Endodermal cell (in vitro differentiated cells): ENCODE results near the gene NKX2-2. TPM values are rescaled to one million over a fixed set of nuclear protein-coding genes. Genes with fewer than 3 reads are reported as not detected.

Experiments used
- DNase-seq: peaks from one replicate; pipeline ENCODE4 v3.0.0-alpha.2; 2017
- H3K27ac ChIP-seq: 2 replicates; pipeline ENCODE4 v1.5.1; 2013; ENCODE audit warnings: mild to moderate bottlenecking, low read depth, low read length, moderate library complexity
- H3K27me3 ChIP-seq: 2 replicates; pipeline ENCODE4 v1.6.1; 2013; ENCODE audit warnings: mild to moderate bottlenecking, low read length, moderate library complexity; ENCODE audit not compliant: insufficient read depth, control insufficient read depth, poor library complexity, severe bottlenecking
- H3K36me3 ChIP-seq: 2 replicates; pipeline ENCODE4 v1.7.0; 2013; ENCODE audit warnings: mild to moderate bottlenecking, low read length, moderate library complexity; ENCODE audit not compliant: control insufficient read depth, insufficient read depth
- H3K4me1 ChIP-seq: one replicate; pipeline ENCODE4 v1.7.0; 2013; ENCODE audit warnings: low read length; ENCODE audit not compliant: control insufficient read depth, insufficient read depth
- H3K4me3 ChIP-seq: 2 replicates; pipeline ENCODE4 v1.5.1; 2013; ENCODE audit warnings: mild to moderate bottlenecking, low read length, moderate library complexity
- H3K9ac ChIP-seq: 2 replicates; pipeline ENCODE4 v1.6.1; 2013; ENCODE audit warnings: mild to moderate bottlenecking, low read length, moderate library complexity; ENCODE audit not compliant: poor library complexity, severe bottlenecking; ENCODE audit errors: extremely low read depth
- H3K9me3 ChIP-seq: 2 replicates; pipeline ENCODE4 v1.6.1; 2013; ENCODE audit warnings: mild to moderate bottlenecking, low read length, moderate library complexity; ENCODE audit not compliant: control insufficient read depth
- H3K27ac Mint-ChIP-seq: 2 replicates; pipeline ENCODE4 v1.8.0; 2020; ENCODE audit warnings: mixed read lengths
- H3K27me3 Mint-ChIP-seq: 2 replicates; pipeline ENCODE4 v1.8.0; 2021; ENCODE audit warnings: mild to moderate bottlenecking, mixed read lengths; ENCODE audit not compliant: insufficient read depth
- H3K36me3 Mint-ChIP-seq: 2 replicates; pipeline ENCODE4 v1.8.0; 2020; ENCODE audit warnings: low read depth, mixed read lengths
- H3K4me1 Mint-ChIP-seq: 2 replicates; pipeline ENCODE4 v1.8.0; 2020; ENCODE audit warnings: mixed read lengths
- H3K4me3 Mint-ChIP-seq: 2 replicates; pipeline ENCODE4 v1.8.0; 2020; ENCODE audit warnings: mild to moderate bottlenecking, moderate library complexity, mixed read lengths
- H3K9me3 Mint-ChIP-seq: 2 replicates; pipeline ENCODE4 v1.8.0; 2020; ENCODE audit warnings: mild to moderate bottlenecking, mixed read lengths
- WGBS, 2 experiments: methylation state at CpG; one replicate each; pipeline versions ENCODE4 v1.1.5 to v1.1.7; 2013; ENCODE audit warnings: missing lambda C conversion rate in 2 of 2, mixed read lengths in 1 of 2; ENCODE audit not compliant: insufficient coverage in 1 of 2, insufficient read length in 1 of 2; 5-methylcytosine and 5-hydroxymethylcytosine counted together
- total RNA-seq, 2 donors: library from RNA; stranded (reverse); fragmentation: NEBNext Ultra II Directional in 1 of 2; extraction: Animal tissue kit (Norgen Biotek cat#: 25700) in 1 of 2; gene quantifications; 2 replicates in 1 of 2; 3 replicates in 1 of 2; pipeline ENCODE4 v1.2.1, GENCODE V29; 2021
- TF ChIP-seq, protein P1 (sequence below): fragments of 200-600 bp; sonication (generic); conservative IDR thresholded peaks from 2 replicates; pipeline ENCODE4 v1.5.0; 2021; ENCODE audit warnings: antibody characterized with exemption, mild to moderate bottlenecking

NKX2-2 gene
- total RNA-seq, 2 donors from 2014 or later, result 0.31 to 1.5 TPM

- TF ChIP-seq, protein P1, sequence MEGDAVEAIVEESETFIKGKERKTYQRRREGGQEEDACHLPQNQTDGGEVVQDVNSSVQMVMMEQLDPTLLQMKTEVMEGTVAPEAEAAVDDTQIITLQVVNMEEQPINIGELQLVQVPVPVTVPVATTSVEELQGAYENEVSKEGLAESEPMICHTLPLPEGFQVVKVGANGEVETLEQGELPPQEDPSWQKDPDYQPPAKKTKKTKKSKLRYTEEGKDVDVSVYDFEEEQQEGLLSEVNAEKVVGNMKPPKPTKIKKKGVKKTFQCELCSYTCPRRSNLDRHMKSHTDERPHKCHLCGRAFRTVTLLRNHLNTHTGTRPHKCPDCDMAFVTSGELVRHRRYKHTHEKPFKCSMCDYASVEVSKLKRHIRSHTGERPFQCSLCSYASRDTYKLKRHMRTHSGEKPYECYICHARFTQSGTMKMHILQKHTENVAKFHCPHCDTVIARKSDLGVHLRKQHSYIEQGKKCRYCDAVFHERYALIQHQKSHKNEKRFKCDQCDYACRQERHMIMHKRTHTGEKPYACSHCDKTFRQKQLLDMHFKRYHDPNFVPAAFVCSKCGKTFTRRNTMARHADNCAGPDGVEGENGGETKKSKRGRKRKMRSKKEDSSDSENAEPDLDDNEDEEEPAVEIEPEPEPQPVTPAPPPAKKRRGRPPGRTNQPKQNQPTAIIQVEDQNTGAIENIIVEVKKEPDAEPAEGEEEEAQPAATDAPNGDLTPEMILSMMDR, result no peak
- H3K36me3 ChIP-seq, result no peaks in the 10 kb centered on the region
These were observed 10.5 kb downstream of the NKX2-2 start for GRCh38 chr20:21503345-21503744.

DNA sequence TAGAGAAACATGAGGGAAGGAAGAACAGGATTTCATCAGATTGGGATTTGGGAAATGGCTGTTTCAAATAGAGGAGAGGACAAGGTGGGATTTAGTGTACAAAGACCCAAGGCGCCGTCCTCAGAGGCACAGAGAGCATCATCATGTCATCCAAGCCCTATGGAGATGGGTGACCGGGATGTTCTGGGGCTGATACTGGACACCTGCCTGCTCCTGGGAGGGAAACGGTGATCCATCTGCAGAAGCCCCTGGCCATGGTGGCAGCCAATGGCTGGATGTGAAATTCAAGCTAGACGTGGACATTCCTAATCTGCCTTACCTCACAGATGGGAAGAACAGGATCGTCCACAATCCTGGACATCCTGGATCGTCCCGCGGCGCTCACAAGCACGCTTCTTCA is 12.7 kb downstream of the NKX2-2 start:
- no peak for DNase-seq
- Mint-ChIP-seq H3K27ac (no peak overlapping the region), H3K9me3 (no peaks in the 10 kb centered on the region), H3K4me3 (no peak overlapping the region), H3K27me3 (peaks cover 49% of the 10 kb centered on the region), H3K36me3 (no peaks in the 10 kb centered on the region), H3K4me1 (peaks cover 19% of the 10 kb centered on the region)
- WGBS, 2 experiments, result 91 to 96% methylated on average over 10 to 11 of the region's 11 CpGs
- H3K9me3 ChIP-seq, result no peaks in the 10 kb centered on the region
- TF ChIP-seq, protein P1, result no peak
- H3K27me3 ChIP-seq, result peaks cover 52% of the 10 kb centered on the region
- no peaks in the 10 kb centered on the region for H3K36me3 ChIP-seq
- no peak overlapping the region for H3K9ac ChIP-seq
- H3K4me1 ChIP-seq, result peaks cover 6% of the 10 kb centered on the region
- H3K4me3 ChIP-seq, result no peak overlapping the region
- no peak overlapping the region for H3K27ac ChIP-seq

More at GRCh38 chr20:21503345-21503744, 10.5 kb downstream of the NKX2-2 start:
- Histone ChIP-seq H3K9ac (no peak overlapping the region), H3K9me3 (no peaks in the 10 kb centered on the region), H3K27ac (no peak overlapping the region), H3K4me1 (peaks cover 6% of the 10 kb centered on the region), H3K4me3 (no peak overlapping the region), H3K27me3 (peaks cover 74% of the 10 kb centered on the region)
- peaks cover 71% of the 10 kb centered on the region for H3K27me3 Mint-ChIP-seq
- WGBS, 2 experiments, result 81 to 92% methylated on average over 4 of the region's 4 CpGs
- no peak for DNase-seq
- no peaks in the 10 kb centered on the region for H3K9me3 Mint-ChIP-seq
- no peaks in the 10 kb centered on the region for H3K36me3 Mint-ChIP-seq
- H3K4me3 Mint-ChIP-seq, result no peak overlapping the region
- H3K27ac Mint-ChIP-seq, result no peak overlapping the region
- H3K4me1 Mint-ChIP-seq, result peaks cover 30% of the 10 kb centered on the region

GRCh38 chr20:21500599-21500998 is 13.3 kb downstream of the NKX2-2 start:
- Mint-ChIP-seq H3K4me1 (peaks cover 19% of the 10 kb centered on the region), H3K27me3 (peaks cover 46% of the 10 kb centered on the region), H3K27ac (no peak overlapping the region), H3K4me3 (no peak overlapping the region), H3K9me3 (no peaks in the 10 kb centered on the region), H3K36me3 (no peaks in the 10 kb centered on the region)
- Histone ChIP-seq H3K4me3 (no peak overlapping the region), H3K27me3 (peaks cover 47% of the 10 kb centered on the region), H3K9ac (no peak overlapping the region), H3K9me3 (no peaks in the 10 kb centered on the region), H3K36me3 (no peaks in the 10 kb centered on the region), H3K27ac (no peak overlapping the region), H3K4me1 (peaks cover 6% of the 10 kb centered on the region)
- TF ChIP-seq, protein P1, result no peak
- WGBS, 2 experiments, result 89 to 96% methylated on average over 6 to 7 of the region's 7 CpGs
- no peak for DNase-seq
